Endodermal cell (in vitro differentiated cells): ENCODE measurements around the gene PHGDH. TPM values are rescaled to one million over a fixed set of nuclear protein-coding genes. Genes with fewer than 3 reads are reported as not detected.

ENCODE experiments used
- DNase-seq: peaks from one replicate; pipeline ENCODE4 v3.0.0-alpha.2; 2017
- H3K27ac ChIP-seq: 2 replicates; pipeline ENCODE4 v1.5.1; 2013; ENCODE audit warnings: mild to moderate bottlenecking, low read depth, low read length, moderate library complexity
- H3K27me3 ChIP-seq: 2 replicates; pipeline ENCODE4 v1.6.1; 2013; ENCODE audit warnings: mild to moderate bottlenecking, low read length, moderate library complexity; ENCODE audit not compliant: insufficient read depth, control insufficient read depth, poor library complexity, severe bottlenecking
- H3K36me3 ChIP-seq: 2 replicates; pipeline ENCODE4 v1.7.0; 2013; ENCODE audit warnings: mild to moderate bottlenecking, low read length, moderate library complexity; ENCODE audit not compliant: control insufficient read depth, insufficient read depth
- H3K4me1 ChIP-seq: one replicate; pipeline ENCODE4 v1.7.0; 2013; ENCODE audit warnings: low read length; ENCODE audit not compliant: control insufficient read depth, insufficient read depth
- H3K4me3 ChIP-seq: 2 replicates; pipeline ENCODE4 v1.5.1; 2013; ENCODE audit warnings: mild to moderate bottlenecking, low read length, moderate library complexity
- H3K9ac ChIP-seq: 2 replicates; pipeline ENCODE4 v1.6.1; 2013; ENCODE audit warnings: mild to moderate bottlenecking, low read length, moderate library complexity; ENCODE audit not compliant: poor library complexity, severe bottlenecking; ENCODE audit errors: extremely low read depth
- H3K9me3 ChIP-seq: 2 replicates; pipeline ENCODE4 v1.6.1; 2013; ENCODE audit warnings: mild to moderate bottlenecking, low read length, moderate library complexity; ENCODE audit not compliant: control insufficient read depth
- H3K27ac Mint-ChIP-seq: 2 replicates; pipeline ENCODE4 v1.8.0; 2020; ENCODE audit warnings: mixed read lengths
- H3K27me3 Mint-ChIP-seq: 2 replicates; pipeline ENCODE4 v1.8.0; 2021; ENCODE audit warnings: mild to moderate bottlenecking, mixed read lengths; ENCODE audit not compliant: insufficient read depth
- H3K36me3 Mint-ChIP-seq: 2 replicates; pipeline ENCODE4 v1.8.0; 2020; ENCODE audit warnings: low read depth, mixed read lengths
- H3K4me1 Mint-ChIP-seq: 2 replicates; pipeline ENCODE4 v1.8.0; 2020; ENCODE audit warnings: mixed read lengths
- H3K4me3 Mint-ChIP-seq: 2 replicates; pipeline ENCODE4 v1.8.0; 2020; ENCODE audit warnings: mild to moderate bottlenecking, moderate library complexity, mixed read lengths
- H3K9me3 Mint-ChIP-seq: 2 replicates; pipeline ENCODE4 v1.8.0; 2020; ENCODE audit warnings: mild to moderate bottlenecking, mixed read lengths
- WGBS, 2 experiments: methylation state at CpG; one replicate each; pipeline versions ENCODE4 v1.1.5 to v1.1.7; 2013; ENCODE audit warnings: missing lambda C conversion rate in 2 of 2, mixed read lengths in 1 of 2; ENCODE audit not compliant: insufficient coverage in 1 of 2, insufficient read length in 1 of 2; 5-methylcytosine and 5-hydroxymethylcytosine counted together
- total RNA-seq, 2 donors: library from RNA; stranded (reverse); fragmentation: NEBNext Ultra II Directional in 1 of 2; extraction: Animal tissue kit (Norgen Biotek cat#: 25700) in 1 of 2; gene quantifications; 2 replicates in 1 of 2; 3 replicates in 1 of 2; pipeline ENCODE4 v1.2.1, GENCODE V29; 2021
- TF ChIP-seq, protein P1 (sequence below): fragments of 200-600 bp; sonication (generic); conservative IDR thresholded peaks from 2 replicates; pipeline ENCODE4 v1.5.0; 2021; ENCODE audit warnings: antibody characterized with exemption, mild to moderate bottlenecking

The PHGDH gene
- total RNA-seq, 2 donors from 2014 or later, result 156 to 176 TPM

DNA sequence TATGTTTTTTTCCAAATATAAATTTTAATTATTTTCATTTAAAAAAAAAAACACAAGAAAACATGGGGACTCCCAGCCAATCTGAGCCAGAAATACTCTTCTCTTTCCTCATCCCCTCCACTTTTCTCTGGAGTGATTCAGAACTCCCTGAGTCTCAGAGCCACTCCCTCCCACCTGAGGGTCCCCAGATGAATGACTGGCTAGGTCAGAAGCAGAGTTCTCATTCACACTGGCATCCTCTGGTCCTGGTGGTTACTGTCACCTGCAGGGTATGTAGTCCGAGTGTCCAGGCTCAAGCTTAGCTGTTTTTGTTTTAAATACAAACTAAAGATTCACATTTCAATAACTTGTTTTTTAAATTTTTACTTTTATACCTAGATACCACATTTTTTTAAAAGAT, 50.7 kb downstream of the PHGDH start:
- Histone ChIP-seq H3K4me1 (no peaks in the 10 kb centered on the region), H3K27me3 (no peaks in the 10 kb centered on the region), H3K4me3 (no peak overlapping the region), H3K27ac (no peak overlapping the region), H3K9ac (no peak overlapping the region), H3K9me3 (no peaks in the 10 kb centered on the region), H3K36me3 (no peaks in the 10 kb centered on the region)
- 78 to 95% methylated on average over 1 of the region's 1 CpG for WGBS, 2 experiments
- Mint-ChIP-seq H3K9me3 (peaks cover 3% of the 10 kb centered on the region), H3K27me3 (peaks cover 6% of the 10 kb centered on the region), H3K4me1 (peaks cover 6% of the 10 kb centered on the region), H3K36me3 (no peaks in the 10 kb centered on the region), H3K4me3 (no peak overlapping the region), H3K27ac (no peak overlapping the region)
- TF ChIP-seq, protein P1, sequence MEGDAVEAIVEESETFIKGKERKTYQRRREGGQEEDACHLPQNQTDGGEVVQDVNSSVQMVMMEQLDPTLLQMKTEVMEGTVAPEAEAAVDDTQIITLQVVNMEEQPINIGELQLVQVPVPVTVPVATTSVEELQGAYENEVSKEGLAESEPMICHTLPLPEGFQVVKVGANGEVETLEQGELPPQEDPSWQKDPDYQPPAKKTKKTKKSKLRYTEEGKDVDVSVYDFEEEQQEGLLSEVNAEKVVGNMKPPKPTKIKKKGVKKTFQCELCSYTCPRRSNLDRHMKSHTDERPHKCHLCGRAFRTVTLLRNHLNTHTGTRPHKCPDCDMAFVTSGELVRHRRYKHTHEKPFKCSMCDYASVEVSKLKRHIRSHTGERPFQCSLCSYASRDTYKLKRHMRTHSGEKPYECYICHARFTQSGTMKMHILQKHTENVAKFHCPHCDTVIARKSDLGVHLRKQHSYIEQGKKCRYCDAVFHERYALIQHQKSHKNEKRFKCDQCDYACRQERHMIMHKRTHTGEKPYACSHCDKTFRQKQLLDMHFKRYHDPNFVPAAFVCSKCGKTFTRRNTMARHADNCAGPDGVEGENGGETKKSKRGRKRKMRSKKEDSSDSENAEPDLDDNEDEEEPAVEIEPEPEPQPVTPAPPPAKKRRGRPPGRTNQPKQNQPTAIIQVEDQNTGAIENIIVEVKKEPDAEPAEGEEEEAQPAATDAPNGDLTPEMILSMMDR, result no peak
- no peak for DNase-seq

DNA sequence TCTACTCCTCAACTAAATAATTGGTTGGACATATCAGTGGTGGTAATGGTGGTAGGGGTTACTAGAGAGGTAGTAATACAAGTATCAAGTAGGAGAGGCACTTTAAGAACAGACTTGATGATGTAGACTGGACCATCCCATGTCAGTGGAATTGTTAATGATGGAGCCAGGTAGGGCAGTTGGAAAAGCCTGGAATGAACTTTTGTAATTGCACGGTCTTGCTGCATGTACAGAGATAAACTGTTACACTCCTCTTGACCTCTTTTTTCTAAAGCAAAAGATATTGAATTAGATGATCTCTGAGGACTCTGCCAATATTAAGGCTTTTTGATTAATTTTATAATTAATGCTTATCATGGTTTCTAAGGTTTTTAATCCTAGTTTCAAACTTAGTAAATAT, 51.2 kb downstream of the PHGDH start:
- 89 to 95% methylated on average over 1 of the region's 1 CpG for WGBS, 2 experiments
- no peak overlapping the region for H3K9ac ChIP-seq
- no peak for DNase-seq
- H3K36me3 ChIP-seq, result no peaks in the 10 kb centered on the region
- peaks cover 7% of the 10 kb centered on the region for H3K4me1 Mint-ChIP-seq
- no peaks in the 10 kb centered on the region for H3K36me3 Mint-ChIP-seq
- no peak overlapping the region for H3K4me3 ChIP-seq
- no peak overlapping the region for H3K27ac Mint-ChIP-seq
- peaks cover 3% of the 10 kb centered on the region for H3K9me3 Mint-ChIP-seq
- H3K4me1 ChIP-seq, result no peaks in the 10 kb centered on the region
- no peak overlapping the region for H3K27ac ChIP-seq
- H3K27me3 ChIP-seq, result no peaks in the 10 kb centered on the region
- H3K27me3 Mint-ChIP-seq, result peaks cover 8% of the 10 kb centered on the region
- no peaks in the 10 kb centered on the region for H3K9me3 ChIP-seq
- no peak overlapping the region for H3K4me3 Mint-ChIP-seq
- TF ChIP-seq, protein P1, result no peak

DNA sequence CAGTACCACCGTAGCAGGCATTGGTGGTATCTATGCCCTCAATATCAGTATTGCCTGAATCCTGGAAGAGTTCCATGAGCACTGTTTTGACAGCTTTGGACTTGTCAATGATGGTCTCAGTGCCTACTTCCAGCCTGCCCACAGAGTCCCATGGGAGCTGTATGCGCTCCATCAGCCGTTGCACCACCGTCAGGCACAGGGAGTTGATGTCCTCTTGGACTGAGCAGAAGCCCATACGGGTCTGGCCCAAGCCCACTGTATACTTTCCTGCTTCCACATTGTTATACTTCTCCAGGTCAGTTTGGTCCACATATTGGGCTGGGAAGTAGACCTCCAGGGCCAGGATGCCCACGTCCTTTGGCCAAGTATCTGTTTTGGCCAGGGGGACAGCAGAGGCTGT, 52.5 kb downstream of the PHGDH start:
- peaks cover 13% of the 10 kb centered on the region for H3K4me1 Mint-ChIP-seq
- TF ChIP-seq, protein P1, result no peak
- Histone ChIP-seq H3K4me3 (no peak overlapping the region), H3K9me3 (no peaks in the 10 kb centered on the region), H3K36me3 (no peaks in the 10 kb centered on the region), H3K9ac (no peak overlapping the region), H3K27me3 (no peaks in the 10 kb centered on the region), H3K4me1 (no peaks in the 10 kb centered on the region), H3K27ac (no peak overlapping the region)
- H3K4me3 Mint-ChIP-seq, result no peak overlapping the region
- H3K27ac Mint-ChIP-seq, result no peak overlapping the region
- DNase-seq, result no peak
- peaks cover 8% of the 10 kb centered on the region for H3K27me3 Mint-ChIP-seq
- peaks cover 3% of the 10 kb centered on the region for H3K9me3 Mint-ChIP-seq
- H3K36me3 Mint-ChIP-seq, result no peaks in the 10 kb centered on the region
- WGBS, 2 experiments, result 90 to 94% methylated on average over 5 to 6 of the region's 6 CpGs
